ENCODE data around the gene NOC4L. TPM values are rescaled to one million over a fixed set of nuclear protein-coding genes. Genes with fewer than 3 reads are reported as not detected.

NOC4L gene
- total RNA-seq, 1 experiment from 2014 or later: 36.5 TPM

DNA sequence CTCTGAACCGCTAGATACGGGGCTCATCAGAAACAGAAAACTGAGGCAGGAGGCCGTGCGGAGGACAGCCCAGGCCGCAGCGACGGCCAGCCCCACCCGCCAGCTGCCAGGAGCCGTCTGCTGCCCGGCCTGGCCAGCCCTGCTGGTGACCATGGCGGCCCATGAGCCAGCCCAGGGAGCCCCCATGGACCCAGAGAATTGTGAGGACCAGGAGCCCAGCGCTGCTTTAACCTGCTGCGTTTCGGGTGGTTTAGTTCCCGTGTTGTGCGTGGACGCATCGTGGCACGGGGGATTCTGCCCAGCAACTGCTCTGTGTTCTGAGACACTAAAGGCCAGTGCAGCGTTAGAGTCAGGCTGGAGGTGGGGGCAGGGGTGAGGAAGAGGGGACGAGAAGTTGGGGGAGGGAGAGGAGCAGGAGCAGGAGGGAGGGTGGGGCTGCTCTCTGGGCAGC, 44.2 kb downstream of the NOC4L start:
- Histone ChIP-seq H3K23ac (ENCODE audit: insufficient read length, low read depth, low read length) (no peak overlapping the region), H2AFZ (ENCODE audit: low read length) (no peak overlapping the region), H3K9me3 (ENCODE audit: control insufficient read depth, low read depth, low read length) (peaks cover under 1% of the 10 kb centered on the region), H3K18ac (ENCODE audit: insufficient read length, low read depth, low read length) (no peak overlapping the region), H4K5ac (ENCODE audit: insufficient read length, low read depth, low read length) (no peak overlapping the region), H3K56ac (ENCODE audit: insufficient read length, low read depth, low read length) (no peak overlapping the region), H4K20me1 (ENCODE audit: control insufficient read depth, insufficient read depth, insufficient read length) (no peaks in the 10 kb centered on the region), H3K9ac (ENCODE audit: extremely low read depth, insufficient read length, low read length) (no peak overlapping the region), H2BK15ac (ENCODE audit: low read depth, low read length) (no peak overlapping the region), H3K27ac (ENCODE audit: insufficient read length, low read depth, low read length) (no peak overlapping the region), H3T11ph (ENCODE audit: low read length) (no peak overlapping the region), H3K79me1 (ENCODE audit: insufficient read depth, low read depth, low read length, poor library complexity, severe bottlenecking) (no peaks in the 10 kb centered on the region), H3K14ac (ENCODE audit: insufficient read depth, low read length) (no peak overlapping the region), H3K23me2 (ENCODE audit: insufficient read length, low read depth, low read length, poor library complexity, severe bottlenecking) (peaks cover 11% of the 10 kb centered on the region), H2BK120ac (ENCODE audit: low read depth, low read length, poor library complexity, severe bottlenecking) (no peak overlapping the region), H2BK12ac (ENCODE audit: insufficient read length, low read depth, low read length) (no peak overlapping the region), H3K27me3 (ENCODE audit: insufficient read depth, low read length) (peaks cover 8% of the 10 kb centered on the region; the same call in 1 of the 2 replicates), H3K4me2 (ENCODE audit: insufficient read depth, insufficient read length, low read length) (no peak overlapping the region), H2BK5ac (ENCODE audit: insufficient read length, low read length) (no peak overlapping the region), H4K8ac (replicated peaks; ENCODE audit: insufficient read length, low read depth, low read length) (no peak overlapping the region), H3K79me2 (ENCODE audit: insufficient read depth, low read length) (no peaks in the 10 kb centered on the region), H3K4ac (ENCODE audit: low read depth, low read length) (no peak overlapping the region), H3K4me1 (ENCODE audit: insufficient read depth, low read length) (no peaks in the 10 kb centered on the region), H2BK20ac (ENCODE audit: low read depth, low read length, poor library complexity, severe bottlenecking) (no peak overlapping the region), H2AK5ac (ENCODE audit: insufficient read length, low read length) (no peak overlapping the region), H4K91ac (ENCODE audit: insufficient read length, low read depth, low read length) (no peak overlapping the region)
- H3K27me3 Mint-ChIP-seq (ENCODE audit: low read depth): peaks cover 96% of the 10 kb centered on the region
- H3K27ac Mint-ChIP-seq: no peak overlapping the region
- peaks cover 6 to 14% of the 10 kb centered on the region in 2 experiments for H3K9me3 Mint-ChIP-seq
- H3K4me1 Mint-ChIP-seq: peaks cover 9 to 11% of the 10 kb centered on the region in 2 experiments
- no peak for DNase-seq
- H3K4me3 Mint-ChIP-seq: peak overlapping the region; percentile 44 to 79; a peak in 2 of 5 replicates
- H3K36me3 Mint-ChIP-seq (ENCODE audit: insufficient read depth in 1 of 3, low read depth in 3 of 3): peaks cover 2 to 4% (median 2%) of the 10 kb centered on the region in 3 experiments; a peak in 4 of 7 replicates
- no peak for TF ChIP-seq CTCF (conservative IDR thresholded peaks at IDR 0.05)
- no CpG with 5 or more reads among the region's 21 CpGs for WGBS (ENCODE audit: extremely low coverage, insufficient read length, low lambda C conversion rate)
